Endometrial microvascular endothelial cells (primary cell): Measurements from ENCODE around the gene PLXDC2. TPM values are rescaled to one million over a fixed set of nuclear protein-coding genes. Genes with fewer than 3 reads are reported as not detected.

ENCODE experiments used
- in situ Hi-C: cut with HindIII; loops from 2 replicates; pipeline ENCODE4 v1.10.0; 2017; ENCODE audit warnings: low sequenced_read_pairs, low pct_unique_long_range_greater_than_20kb; ENCODE audit errors: inconsistent ontology term
- total RNA-seq: library from RNA; depleted of rRNA; stranded (reverse); fragments of >200 nt; gene quantifications from one replicate; pipeline ENCODE4 v1.2.3, GENCODE V29; 2015; ENCODE audit errors: inconsistent ontology term

The PLXDC2 gene
- total RNA-seq, 1 donor from 2014 or later, result not detected

GRCh38 chr10:19956516-19957032, 140.3 kb downstream of the PLXDC2 start:
- in situ Hi-C loops, result no loop called here

- in situ Hi-C loops, result no loop called here
Observed at GRCh38 chr10:19958787-19959186, 142.6 kb downstream of the PLXDC2 start.

- in situ Hi-C loops, result no loop called here
Observed at GRCh38 chr10:19961076-19962053, 145.1 kb downstream of the PLXDC2 start.

- in situ Hi-C loops, result no loop called here
Observed at GRCh38 chr10:19964625-19965024, 148.4 kb downstream of the PLXDC2 start.

GRCh38 chr10:19966751-19967150, 150.5 kb downstream of the PLXDC2 start:
- in situ Hi-C loops, result no loop called here

- in situ Hi-C loops, result no loop called here
Observed at GRCh38 chr10:19967981-19968380, 151.7 kb downstream of the PLXDC2 start.

- in situ Hi-C loops, result no loop called here
Observed at GRCh38 chr10:19968745-19969144, 152.5 kb downstream of the PLXDC2 start.

- in situ Hi-C loops, result no loop called here
Observed at GRCh38 chr10:19970256-19970655, 154.0 kb downstream of the PLXDC2 start.

GRCh38 chr10:19970717-19971116, 154.5 kb downstream of the PLXDC2 start:
- in situ Hi-C loops, result no loop called here

GRCh38 chr10:19971343-19972052, 155.3 kb downstream of the PLXDC2 start:
- in situ Hi-C loops, result no loop called here

GRCh38 chr10:19974138-19974537, 157.9 kb downstream of the PLXDC2 start:
- in situ Hi-C loops, result no loop called here

- in situ Hi-C loops, result no loop called here
Observed at GRCh38 chr10:19974554-19974953, 158.3 kb downstream of the PLXDC2 start.

- in situ Hi-C loops, result no loop called here
Observed at GRCh38 chr10:19977097-19977521, 160.9 kb downstream of the PLXDC2 start.

- in situ Hi-C loops, result no loop called here
Observed at GRCh38 chr10:19979628-19980027, 163.4 kb downstream of the PLXDC2 start.

GRCh38 chr10:19983880-19984565, 167.8 kb downstream of the PLXDC2 start:
- in situ Hi-C loops, result no loop called here

- in situ Hi-C loops, result no loop called here
Observed at GRCh38 chr10:19985745-19986144, 169.5 kb downstream of the PLXDC2 start.

- in situ Hi-C loops, result no loop called here
Observed at GRCh38 chr10:19986591-19986990, 170.4 kb downstream of the PLXDC2 start.

GRCh38 chr10:19987931-19988330, 171.7 kb downstream of the PLXDC2 start:
- in situ Hi-C loops, result no loop called here

GRCh38 chr10:19993714-19994315, 177.6 kb downstream of the PLXDC2 start:
- in situ Hi-C loops, result no loop called here
